Activated T-cell treated with anti-CD3 and anti-CD28 coated beads, Interleukin-2, amount 50 U/mL, for 24 hours (primary cell): Measurements from ENCODE around the gene MAPKAP1.
A peak's percentile ranks its signal among the peaks of the same experiment; 100 is the strongest.

Experiments
- DNase-seq: peaks from one replicate; pipeline ENCODE4 v3.0.0-alpha.2; 2020
- H3K27ac Mint-ChIP-seq: 2 replicates; pipeline ENCODE4 v1.8.0; 2020; ENCODE audit warnings: mild to moderate bottlenecking, mixed read lengths
- H3K27me3 Mint-ChIP-seq: 2 replicates; pipeline ENCODE4 v1.8.0; 2020; ENCODE audit warnings: mixed read lengths
- H3K36me3 Mint-ChIP-seq: 2 replicates; pipeline ENCODE4 v1.8.0; 2020; ENCODE audit warnings: low read depth, mixed read lengths
- H3K4me1 Mint-ChIP-seq: 2 replicates; pipeline ENCODE4 v1.8.0; 2020; ENCODE audit warnings: low read depth, mixed read lengths
- H3K4me3 Mint-ChIP-seq: 2 replicates; pipeline ENCODE4 v1.8.0; 2020; ENCODE audit warnings: mild to moderate bottlenecking, moderate library complexity, mixed read lengths
- H3K9me3 Mint-ChIP-seq: 2 replicates; pipeline ENCODE4 v1.8.0; 2020; ENCODE audit warnings: mixed read lengths

Gene MAPKAP1

DNA sequence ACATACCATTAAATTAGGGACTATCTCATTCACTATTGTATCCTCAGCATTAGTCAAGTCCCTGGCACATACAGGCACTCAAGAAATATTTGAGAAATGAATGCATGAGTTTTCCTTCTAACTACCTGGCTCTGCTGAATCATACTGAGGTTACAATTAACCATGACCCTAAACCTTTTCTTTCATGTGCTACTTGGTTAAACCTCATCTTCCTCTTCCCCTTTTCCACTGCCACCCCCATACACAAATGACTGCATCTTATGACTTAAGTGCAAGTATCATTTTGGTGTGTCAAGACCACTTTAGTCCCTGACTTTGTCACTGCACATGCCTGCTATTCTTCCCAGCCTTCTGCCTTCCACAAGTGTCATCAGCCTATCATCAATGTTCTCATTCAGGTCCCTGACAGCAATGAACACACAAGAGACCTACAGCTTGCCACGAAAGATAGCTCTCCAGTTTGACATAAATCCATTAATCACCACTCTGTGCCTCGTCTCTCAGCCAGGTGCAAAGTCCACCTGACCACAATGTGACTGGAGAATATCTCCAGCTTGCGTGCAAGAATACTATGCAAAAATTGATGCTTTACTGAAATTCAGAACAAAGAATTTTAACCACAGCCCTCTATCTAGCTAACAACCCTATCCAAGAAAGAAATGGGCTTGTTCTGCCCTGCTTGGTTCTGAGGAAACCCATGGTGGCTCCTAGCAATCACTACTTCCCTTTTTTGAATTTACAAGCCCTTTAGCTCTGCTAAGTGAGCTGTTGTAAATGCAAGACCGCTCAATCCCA lies 74.5 kb downstream of the MAPKAP1 start:
- no peaks in the 10 kb centered on the region for H3K27me3 Mint-ChIP-seq
- no peak overlapping the region for H3K4me3 Mint-ChIP-seq
- H3K27ac Mint-ChIP-seq = peak overlapping the region; percentile 95
- H3K9me3 Mint-ChIP-seq = no peaks in the 10 kb centered on the region
- H3K4me1 Mint-ChIP-seq = peaks cover 84% of the 10 kb centered on the region
- peak; percentile 48 for DNase-seq
- peaks cover 4% of the 10 kb centered on the region for H3K36me3 Mint-ChIP-seq

DNA sequence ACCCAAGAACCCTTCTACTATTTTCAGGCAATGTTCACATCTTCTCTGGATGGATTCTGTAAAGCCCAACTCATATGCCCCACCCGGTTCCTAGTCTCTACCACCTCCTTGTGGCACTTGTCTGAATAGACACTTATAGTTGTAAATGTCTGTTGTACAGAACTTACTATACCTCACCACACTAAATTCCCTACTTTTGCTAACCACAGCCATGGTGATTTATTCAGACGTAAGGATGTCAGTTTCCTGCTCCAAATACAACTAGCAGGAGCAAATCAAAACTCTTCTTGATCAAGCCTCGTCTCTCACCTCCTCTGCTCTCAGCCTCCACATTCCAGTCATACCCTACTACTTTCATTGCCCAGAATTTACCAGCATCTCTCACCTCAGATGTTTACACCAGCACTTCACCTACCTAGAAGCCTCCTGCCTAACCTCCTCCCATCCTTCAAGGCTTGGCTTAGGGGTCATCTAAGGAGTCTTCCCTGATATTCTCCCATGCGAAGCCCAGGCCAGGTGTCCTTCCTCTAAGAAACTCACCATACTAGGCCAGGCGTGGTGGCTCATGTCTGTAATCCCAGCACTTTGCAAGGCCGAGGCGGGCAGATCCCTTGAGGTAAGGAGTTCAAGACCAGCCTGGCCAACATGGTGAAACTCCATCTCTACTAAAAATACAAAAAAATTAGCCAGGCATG lies 75.5 kb downstream of the MAPKAP1 start:
- Mint-ChIP-seq H3K27me3 (no peaks in the 10 kb centered on the region), H3K4me3 (peak overlapping the region; percentile 8), H3K27ac (peak overlapping the region; percentile 95), H3K9me3 (no peaks in the 10 kb centered on the region), H3K4me1 (peaks cover 87% of the 10 kb centered on the region), H3K36me3 (peaks cover 1% of the 10 kb centered on the region)
- peak; percentile 50 for DNase-seq

DNA sequence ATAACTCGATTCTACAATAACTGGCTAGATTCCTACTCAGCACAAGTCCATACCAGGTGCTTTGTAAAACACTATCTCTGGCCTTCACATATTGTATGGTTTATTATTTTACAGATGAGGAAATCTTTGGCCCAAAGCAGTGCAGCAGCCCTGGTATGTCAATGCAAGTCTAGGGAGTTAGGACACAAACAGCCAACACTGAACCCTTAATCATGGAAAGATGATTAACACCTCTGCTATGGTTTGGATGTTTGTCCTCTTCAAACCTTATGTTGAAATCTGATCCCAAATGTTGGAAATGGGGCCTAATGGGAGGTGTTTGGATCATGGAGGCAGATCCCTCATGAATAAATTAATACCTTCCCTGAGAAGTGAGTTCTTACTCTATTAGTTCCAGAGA lies 76.6 kb downstream of the MAPKAP1 start:
- DNase-seq = no peak
- Mint-ChIP-seq H3K4me3 (no peak overlapping the region), H3K36me3 (peaks cover 1% of the 10 kb centered on the region), H3K27me3 (no peaks in the 10 kb centered on the region), H3K27ac (no peak overlapping the region), H3K4me1 (peaks cover 82% of the 10 kb centered on the region), H3K9me3 (no peaks in the 10 kb centered on the region)

DNA sequence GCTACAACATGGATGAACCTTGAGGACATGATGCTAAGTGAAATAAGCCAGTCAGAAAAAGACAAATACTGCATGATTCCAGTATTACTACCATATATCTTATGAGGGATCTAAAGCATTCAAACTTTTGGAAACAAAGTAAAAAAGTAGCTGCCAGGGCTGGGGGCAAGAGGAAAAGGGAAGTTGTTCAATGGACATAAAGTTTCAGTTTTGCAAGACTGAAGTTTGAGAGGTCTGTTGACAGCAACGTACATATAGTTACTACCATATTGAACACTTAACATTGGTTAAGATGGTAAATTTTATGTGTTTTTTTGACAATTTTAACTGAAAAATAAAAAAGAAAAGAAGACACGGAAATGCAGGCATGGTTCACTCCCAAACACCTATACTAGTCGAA lies 77.6 kb downstream of the MAPKAP1 start:
- Mint-ChIP-seq H3K27me3 (no peaks in the 10 kb centered on the region), H3K9me3 (no peaks in the 10 kb centered on the region), H3K36me3 (peaks cover 1% of the 10 kb centered on the region), H3K4me3 (no peak overlapping the region), H3K4me1 (peaks cover 72% of the 10 kb centered on the region), H3K27ac (no peak overlapping the region)
- no peak for DNase-seq

DNA sequence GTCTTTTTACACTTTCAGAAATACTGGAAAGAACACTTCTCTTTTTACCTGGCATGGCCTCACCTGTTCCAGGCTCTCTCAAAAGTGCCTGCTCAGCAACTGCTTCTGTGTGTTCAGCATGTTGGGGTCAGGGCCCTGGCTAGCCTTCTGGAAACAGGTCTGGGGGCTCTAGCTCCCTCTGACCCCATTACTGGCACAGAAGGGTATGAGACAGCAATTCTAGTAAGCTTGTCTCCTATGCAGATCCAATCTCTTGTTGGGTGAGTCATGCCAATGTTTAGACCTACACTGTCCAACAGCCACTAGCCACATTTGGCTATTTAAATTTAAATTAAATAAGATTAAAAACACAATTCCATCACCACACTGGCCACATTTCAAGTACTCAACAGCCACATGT lies 80.8 kb downstream of the MAPKAP1 start:
- peaks cover 3% of the 10 kb centered on the region for H3K36me3 Mint-ChIP-seq
- H3K9me3 Mint-ChIP-seq = no peaks in the 10 kb centered on the region
- H3K27ac Mint-ChIP-seq = no peak overlapping the region
- no peaks in the 10 kb centered on the region for H3K27me3 Mint-ChIP-seq
- peaks cover 48% of the 10 kb centered on the region for H3K4me1 Mint-ChIP-seq
- no peak overlapping the region for H3K4me3 Mint-ChIP-seq
- DNase-seq = no peak

DNA sequence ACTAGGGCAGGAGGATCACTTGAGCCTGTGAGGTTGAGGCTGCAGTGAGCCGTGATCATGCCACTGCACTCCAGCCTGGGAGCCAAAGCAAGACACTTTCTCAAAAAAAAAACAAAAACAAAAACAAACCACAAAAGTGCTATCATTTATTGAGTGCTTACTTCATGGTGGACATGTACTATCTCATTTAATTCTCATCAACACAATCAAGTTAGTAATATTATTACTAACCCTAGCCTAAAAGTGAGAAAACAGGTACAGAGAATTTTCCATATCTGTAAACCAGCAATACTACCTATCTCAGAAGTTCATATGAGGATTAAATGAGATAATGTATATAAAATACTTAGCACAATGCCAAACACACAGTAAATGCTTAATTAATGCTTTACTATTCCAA lies 85.8 kb downstream of the MAPKAP1 start:
- H3K4me1 Mint-ChIP-seq = peaks cover 19% of the 10 kb centered on the region
- H3K27ac Mint-ChIP-seq = no peak overlapping the region
- no peaks in the 10 kb centered on the region for H3K9me3 Mint-ChIP-seq
- H3K36me3 Mint-ChIP-seq = peaks cover 2% of the 10 kb centered on the region
- DNase-seq = no peak
- no peaks in the 10 kb centered on the region for H3K27me3 Mint-ChIP-seq
- no peak overlapping the region for H3K4me3 Mint-ChIP-seq

DNA sequence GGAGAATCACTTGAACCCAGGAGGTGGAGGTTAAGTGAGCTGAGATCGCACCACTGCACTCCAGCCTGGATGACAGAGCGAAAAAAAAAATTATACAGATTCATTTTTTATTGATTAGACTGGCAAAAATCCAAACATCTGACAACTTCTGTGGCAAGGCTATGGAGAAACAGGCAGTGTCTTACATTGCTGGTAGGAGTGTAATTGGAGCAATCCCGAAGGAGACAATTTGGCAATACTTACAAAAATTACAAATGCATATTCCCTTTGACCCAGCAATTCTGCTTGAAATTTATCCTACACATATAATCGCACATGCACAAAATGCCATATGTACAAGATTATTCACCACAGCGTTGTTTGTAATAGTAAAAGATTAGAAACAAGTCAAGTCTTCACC lies 86.8 kb downstream of the MAPKAP1 start:
- Mint-ChIP-seq H3K27me3 (no peaks in the 10 kb centered on the region), H3K4me3 (no peak overlapping the region), H3K4me1 (peaks cover 16% of the 10 kb centered on the region), H3K36me3 (peaks cover 2% of the 10 kb centered on the region), H3K27ac (no peak overlapping the region), H3K9me3 (no peaks in the 10 kb centered on the region)
- no peak for DNase-seq

DNA sequence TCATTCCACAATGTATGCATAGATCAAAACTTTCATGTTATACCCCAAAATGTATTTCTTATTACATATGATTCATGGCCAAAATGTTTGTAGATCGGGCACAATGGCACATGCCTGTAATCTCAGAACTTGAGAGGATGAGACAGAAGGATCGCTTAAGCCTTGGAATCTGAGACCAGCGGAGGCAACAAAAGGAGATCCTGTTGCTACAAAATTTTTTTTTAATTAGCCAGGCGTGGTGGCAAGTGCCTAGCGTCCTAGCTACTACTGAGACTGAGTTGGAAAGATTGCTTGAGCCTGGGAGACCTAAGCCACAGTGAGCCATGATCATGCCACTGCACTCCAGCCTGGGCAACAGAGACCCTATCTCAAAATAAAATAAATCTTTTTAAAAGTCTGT lies 89.9 kb downstream of the MAPKAP1 start:
- Mint-ChIP-seq H3K4me1 (peaks cover 27% of the 10 kb centered on the region), H3K27me3 (no peaks in the 10 kb centered on the region), H3K36me3 (peaks cover 6% of the 10 kb centered on the region), H3K4me3 (no peak overlapping the region), H3K9me3 (no peaks in the 10 kb centered on the region), H3K27ac (no peak overlapping the region)
- DNase-seq = no peak

DNA sequence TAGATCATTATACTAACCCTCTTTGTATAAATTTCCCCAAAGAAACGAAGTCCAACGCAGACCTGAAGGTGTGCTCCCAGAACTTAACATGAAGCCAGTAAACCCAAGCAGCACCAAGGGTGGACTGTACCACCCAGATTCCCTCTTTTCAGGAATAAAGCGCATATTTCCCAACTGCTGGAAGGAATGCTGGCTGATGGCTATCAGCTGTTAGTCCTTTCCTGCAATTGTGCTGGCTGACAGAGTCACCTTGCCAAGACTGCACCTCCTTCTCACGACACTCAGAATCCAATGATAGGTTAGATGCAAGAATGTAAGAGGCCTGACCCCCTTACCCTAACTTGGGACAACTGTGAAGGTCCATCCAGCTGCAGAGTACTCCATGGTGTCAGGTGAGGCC lies 93.9 kb downstream of the MAPKAP1 start:
- Mint-ChIP-seq H3K4me3 (no peak overlapping the region), H3K36me3 (peaks cover 8% of the 10 kb centered on the region), H3K4me1 (peaks cover 53% of the 10 kb centered on the region), H3K9me3 (no peaks in the 10 kb centered on the region), H3K27ac (no peak overlapping the region), H3K27me3 (no peaks in the 10 kb centered on the region)
- no peak for DNase-seq

DNA sequence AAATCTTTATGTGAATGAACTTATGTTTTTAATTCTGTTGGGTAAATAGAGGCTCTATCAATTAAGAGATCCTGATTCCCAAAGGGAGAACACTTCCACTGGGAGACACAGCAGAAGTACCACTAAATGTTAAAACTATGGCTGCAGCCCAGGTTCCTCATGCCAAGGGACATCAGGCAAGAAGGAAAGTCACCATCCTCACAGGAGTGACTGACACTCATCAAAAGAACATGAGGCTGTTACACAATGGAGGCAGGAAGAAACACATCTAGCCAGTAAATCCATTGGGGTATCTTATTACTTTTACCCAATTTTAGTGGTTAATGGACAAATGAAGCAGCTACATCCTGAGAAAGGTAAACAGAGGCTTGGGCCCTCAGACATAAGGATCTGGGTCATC lies 94.4 kb downstream of the MAPKAP1 start:
- Mint-ChIP-seq H3K4me3 (no peak overlapping the region), H3K27me3 (no peaks in the 10 kb centered on the region), H3K36me3 (peaks cover 8% of the 10 kb centered on the region), H3K9me3 (no peaks in the 10 kb centered on the region), H3K4me1 (peaks cover 56% of the 10 kb centered on the region), H3K27ac (no peak overlapping the region)
- DNase-seq = no peak

DNA sequence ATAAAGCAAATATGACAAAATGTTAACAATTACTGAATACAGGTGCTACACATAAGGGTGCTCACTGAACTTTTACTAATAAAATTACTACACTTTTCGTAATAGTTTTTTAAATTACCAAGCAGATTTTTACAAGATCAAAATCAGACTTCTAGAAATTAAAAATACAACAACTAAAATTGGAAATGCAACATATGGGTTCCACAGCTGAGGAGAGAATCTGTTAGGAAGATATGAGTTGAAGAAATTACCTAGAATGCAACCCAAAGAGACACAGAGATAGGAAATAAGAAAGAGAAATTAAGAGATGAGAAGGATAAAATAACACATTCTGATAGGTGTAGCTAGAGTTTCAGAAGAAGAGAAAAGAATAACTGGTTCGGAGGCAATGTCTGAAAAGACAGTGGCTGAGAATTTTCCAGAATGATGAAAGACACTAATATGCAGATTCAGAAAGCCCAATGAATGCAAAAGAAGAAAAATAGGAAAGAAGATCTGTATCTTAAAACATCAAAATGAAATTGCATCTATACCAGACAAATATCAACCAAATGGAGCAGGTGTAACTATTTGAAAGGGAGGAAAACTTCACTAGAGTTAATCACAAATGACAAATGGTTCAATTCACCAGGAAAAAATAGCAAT lies 95.8 kb downstream of the MAPKAP1 start:
- Mint-ChIP-seq H3K4me3 (no peak overlapping the region), H3K27me3 (no peaks in the 10 kb centered on the region), H3K4me1 (peaks cover 54% of the 10 kb centered on the region), H3K36me3 (peaks cover 8% of the 10 kb centered on the region), H3K9me3 (no peaks in the 10 kb centered on the region), H3K27ac (no peak overlapping the region)
- DNase-seq = no peak

DNA sequence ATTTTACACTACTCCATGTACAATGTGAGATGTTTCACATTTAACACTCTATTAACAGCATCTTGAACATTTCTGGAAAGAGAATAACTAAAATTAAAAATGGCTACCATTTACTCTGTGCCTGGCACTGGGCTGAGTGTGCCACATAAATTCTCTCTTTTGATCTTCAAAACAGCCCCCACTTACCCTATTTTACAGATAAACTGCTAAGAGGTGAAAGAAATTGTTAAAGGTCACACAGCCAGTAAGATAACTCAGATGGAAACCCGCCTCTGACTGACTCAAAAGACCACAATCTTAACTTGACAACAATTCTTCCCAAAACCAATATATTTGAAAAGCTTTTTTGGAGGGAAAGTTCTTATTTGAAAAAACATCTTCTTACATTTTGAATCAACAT lies 97.3 kb downstream of the MAPKAP1 start:
- Mint-ChIP-seq H3K9me3 (no peaks in the 10 kb centered on the region), H3K36me3 (peaks cover 8% of the 10 kb centered on the region), H3K4me1 (peaks cover 52% of the 10 kb centered on the region), H3K27ac (peak overlapping the region; percentile 84), H3K4me3 (peak overlapping the region; percentile 9), H3K27me3 (no peaks in the 10 kb centered on the region)
- DNase-seq = no peak

DNA sequence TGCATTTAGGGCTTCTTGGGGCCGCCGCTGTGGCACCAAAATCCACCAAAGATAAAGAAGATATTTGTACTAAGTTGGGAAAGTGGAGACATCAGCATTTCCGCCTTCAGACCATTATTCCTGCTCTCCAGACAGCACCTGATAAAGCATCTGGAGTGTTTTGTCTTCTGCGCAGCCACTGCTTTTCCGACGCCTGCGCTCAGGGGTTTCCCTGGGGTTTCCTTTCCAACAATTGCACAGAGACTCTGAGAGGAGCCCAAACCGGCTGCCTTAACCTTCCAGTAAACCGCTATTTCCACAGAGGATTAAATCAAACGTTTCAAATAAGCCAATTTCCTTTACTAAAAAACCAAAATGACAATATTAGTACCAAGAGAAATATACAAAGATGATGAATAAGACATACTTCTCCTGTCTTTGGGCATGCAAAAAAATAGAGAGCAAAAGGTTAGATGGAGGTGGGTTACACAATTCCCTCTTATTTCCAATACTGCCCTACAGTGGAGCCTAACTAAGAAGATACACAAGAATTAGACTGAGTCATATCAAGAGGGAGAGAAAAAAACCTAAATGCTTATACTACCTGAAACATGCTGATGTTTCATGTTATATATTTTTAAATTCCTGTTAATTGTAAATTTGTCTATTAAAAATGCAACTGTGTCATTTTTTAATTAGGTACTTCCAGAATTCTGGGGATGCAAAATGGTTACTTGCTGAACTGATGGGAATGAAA lies 98.4 kb downstream of the MAPKAP1 start:
- Mint-ChIP-seq H3K4me1 (peaks cover 55% of the 10 kb centered on the region), H3K36me3 (peaks cover 8% of the 10 kb centered on the region), H3K27me3 (no peaks in the 10 kb centered on the region), H3K4me3 (no peak overlapping the region), H3K27ac (no peak overlapping the region), H3K9me3 (no peaks in the 10 kb centered on the region)
- no peak for DNase-seq

DNA sequence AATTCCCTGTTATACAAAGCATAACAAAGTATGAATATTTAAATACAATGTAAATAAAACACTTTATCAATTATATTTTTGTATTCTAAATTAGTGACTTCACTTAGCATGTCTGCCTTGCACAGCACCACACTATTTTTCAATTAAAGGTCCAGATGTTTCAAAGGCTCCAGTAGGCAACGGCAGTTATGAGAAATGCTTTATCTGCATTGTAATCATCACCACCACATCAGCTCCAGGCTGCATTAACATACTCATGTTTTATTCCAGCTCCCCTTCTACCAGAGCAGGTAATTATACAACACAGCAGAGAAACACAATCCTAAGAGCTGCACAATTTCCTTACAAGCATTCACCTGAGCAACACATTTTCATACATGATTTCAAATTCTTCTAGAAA lies 102.8 kb downstream of the MAPKAP1 start:
- Mint-ChIP-seq H3K9me3 (no peaks in the 10 kb centered on the region), H3K36me3 (peaks cover 12% of the 10 kb centered on the region), H3K4me3 (no peak overlapping the region), H3K4me1 (peaks cover 42% of the 10 kb centered on the region), H3K27ac (no peak overlapping the region), H3K27me3 (no peaks in the 10 kb centered on the region)
- no peak for DNase-seq
